Vagina (tissue), 2 donors: ENCODE results near the gene KIF22.

Experiments
- CTCF ChIP-seq, 3 experiments: fragments of 450-650 bp in 2 of 3; fragments of 200-600 bp in 1 of 3; sonication (generic) in 1 of 3; IDR thresholded peaks; one replicate each; pipeline ENCODE4 v1.5.1; 2017 to 2019; ENCODE audit warnings: antibody characterized with exemption in 3 of 3, mild to moderate bottlenecking in 2 of 3, moderate library complexity in 2 of 3
- POLR2A ChIP-seq, 2 donors: fragments of 450-650 bp; IDR thresholded peaks; one replicate each; pipeline ENCODE4 v1.6.1; 2017; ENCODE audit warnings: antibody characterized with exemption in 2 of 2, mild to moderate bottlenecking in 2 of 2, moderate library complexity in 2 of 2

DNA sequence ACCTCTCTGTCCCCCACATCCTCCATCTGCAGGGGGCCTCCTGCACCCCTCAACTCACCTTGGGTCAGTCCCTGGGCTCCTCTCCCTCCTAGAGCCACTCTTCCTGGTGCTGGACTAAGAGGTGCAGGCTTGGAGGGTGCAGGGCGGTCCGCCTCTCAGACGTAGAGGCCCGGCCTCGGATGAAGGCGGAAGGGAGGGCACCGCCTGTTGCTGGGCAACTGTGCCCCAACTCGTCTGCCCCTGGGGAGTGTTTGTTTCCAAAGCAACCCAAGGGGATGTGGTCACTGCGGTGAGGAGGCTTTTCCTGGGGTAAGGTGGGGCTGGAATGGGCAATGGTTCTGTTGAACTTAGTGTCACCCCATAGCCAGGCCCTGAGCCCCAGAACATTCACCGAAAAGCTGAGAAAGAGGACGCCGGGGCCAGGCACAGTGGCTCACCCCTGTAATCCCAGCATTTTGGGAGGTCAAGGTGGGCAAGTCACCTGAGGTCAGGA lies 44.7 kb upstream of the KIF22 start, which contains the start of gene C16orf54:
- no peak for TF ChIP-seq CTCF (IDR thresholded peaks at IDR 0.05)
- TF ChIP-seq POLR2A (IDR thresholded peaks at IDR 0.05), result no peak
